ENCODE data around the gene DIDO1. TPM values are rescaled to one million over a fixed set of nuclear protein-coding genes. Genes with fewer than 3 reads are reported as not detected.

Gene DIDO1
- total RNA-seq, 1 donor from 2014 or later, result 89.1 TPM

GRCh38 chr20:62922451-62922921, 3.8 kb downstream of the DIDO1 start:
- intact Hi-C loops (cut with micrococcal nuclease), result loop anchor here (10.0 kb wide), 1 partner anchor 298 kb away; no protein-coding TSS in a partner anchor
- H3K36me3 Mint-ChIP-seq (ENCODE audit: low read depth), result peaks cover 6% of the 10 kb centered on the region
- DNase-seq (no peak), ATAC-seq (ENCODE audit: low read depth) (no peak)
- CTCF ChIA-PET, result no interaction called here
- TF ChIP-seq CTCF (IDR thresholded peaks at IDR 0.05), result no peak
- peak overlapping the region; percentile 59 for H3K4me3 Mint-ChIP-seq
- H3K27ac Mint-ChIP-seq, result peak overlapping the region; percentile 72
- peaks cover 86% of the 10 kb centered on the region for H3K4me1 Mint-ChIP-seq
- no peaks in the 10 kb centered on the region for H3K9me3 Mint-ChIP-seq
- H3K27me3 Mint-ChIP-seq, result no peaks in the 10 kb centered on the region
- POLR2A ChIA-PET, result interaction anchor here (0.6 kb wide), 1 partner anchor 14 kb away, joined by 4 read pairs; no protein-coding TSS in a partner anchor

GRCh38 chr20:62921119-62921687, 5.1 kb downstream of the DIDO1 start:
- intact Hi-C loops (cut with micrococcal nuclease), result loop anchor here (1.0 to 10.0 kb wide), 2 partner anchors 21 to 296 kb away; no protein-coding TSS in a partner anchor
- H3K4me3 Mint-ChIP-seq, result peak overlapping the region; percentile 69
- no peaks in the 10 kb centered on the region for H3K9me3 Mint-ChIP-seq
- H3K27me3 Mint-ChIP-seq, result no peaks in the 10 kb centered on the region
- no peak for TF ChIP-seq CTCF (IDR thresholded peaks at IDR 0.05)
- DNase-seq (no peak), ATAC-seq (ENCODE audit: low read depth) (peak; percentile 53)
- POLR2A ChIA-PET, result interaction anchor here (1.1 to 3.8 kb wide), 2 partner anchors 33 to 59 kb away, joined by 3 to 15 read pairs; no protein-coding TSS in a partner anchor
- CTCF ChIA-PET, result interaction anchor here (1.0 kb wide), 1 partner anchor 72 kb away, joined by 3 read pairs; no protein-coding TSS in a partner anchor
- peaks cover 13% of the 10 kb centered on the region for H3K36me3 Mint-ChIP-seq (ENCODE audit: low read depth)
- H3K27ac Mint-ChIP-seq, result peak overlapping the region; percentile 65
- H3K4me1 Mint-ChIP-seq, result peaks cover 87% of the 10 kb centered on the region

- Mint-ChIP-seq H3K27me3 (no peaks in the 10 kb centered on the region), H3K36me3 (ENCODE audit: low read depth) (peaks cover 12% of the 10 kb centered on the region), H3K9me3 (no peaks in the 10 kb centered on the region), H3K4me1 (peaks cover 92% of the 10 kb centered on the region), H3K4me3 (peak overlapping the region; percentile 63), H3K27ac (peak overlapping the region; percentile 63)
- no peak for TF ChIP-seq CTCF (IDR thresholded peaks at IDR 0.05)
- intact Hi-C loops (cut with micrococcal nuclease), result loop anchor here (10.0 kb wide), 1 partner anchor 295 kb away; no protein-coding TSS in a partner anchor
- ChIA-PET CTCF (interaction anchor here (1.0 to 4.7 kb wide), 2 partner anchors 19 to 70 kb away, joined by 3 to 26 read pairs; no protein-coding TSS in a partner anchor), POLR2A (interaction anchor here (1.4 to 3.8 kb wide), 2 partner anchors 17 to 34 kb away, joined by 3 to 15 read pairs; no protein-coding TSS in a partner anchor)
- DNase-seq (no peak), ATAC-seq (ENCODE audit: low read depth) (no peak)
Measured at GRCh38 chr20:62920039-62920645, 6.2 kb downstream of the DIDO1 start.

GRCh38 chr20:62918831-62919230, 7.5 kb downstream of the DIDO1 start:
- CTCF ChIA-PET, result interaction anchor here (1.1 to 4.7 kb wide), 4 partner anchors 11 to 54 kb away, joined by 3 to 26 read pairs (median 8); no protein-coding TSS in a partner anchor
- POLR2A ChIA-PET, result interaction anchor here (1.6 to 3.8 kb wide), 2 partner anchors 10 to 35 kb away, joined by 4 to 15 read pairs; no protein-coding TSS in a partner anchor
- H3K27me3 Mint-ChIP-seq, result no peaks in the 10 kb centered on the region
- peak overlapping the region; percentile 70 for H3K4me3 Mint-ChIP-seq
- ATAC-seq (ENCODE audit: low read depth) (peak; percentile 38), DNase-seq (no peak)
- TF ChIP-seq CTCF (IDR thresholded peaks at IDR 0.05), result no peak
- peak overlapping the region; percentile 79 for H3K27ac Mint-ChIP-seq
- H3K36me3 Mint-ChIP-seq (ENCODE audit: low read depth), result peaks cover 19% of the 10 kb centered on the region
- intact Hi-C loops (cut with micrococcal nuclease), result loop anchor here (2.0 kb wide), 1 partner anchor 20 kb away; the partner anchor contains the start of gene GID8
- no peaks in the 10 kb centered on the region for H3K9me3 Mint-ChIP-seq
- H3K4me1 Mint-ChIP-seq, result peaks cover 88% of the 10 kb centered on the region

Measured in activated B cell treated with CpG ODN at 0.5 μM for 24 hours (primary cell).